NCI-H460 (cell line): Measurements from ENCODE around the gene RPA1. TPM values are rescaled to one million over a fixed set of nuclear protein-coding genes. Genes with fewer than 3 reads are reported as not detected.
A peak's percentile ranks its signal among the peaks of the same experiment; 100 is the strongest.

Experiments
- DNase-seq: peaks from one replicate; pipeline ENCODE4 v3.0.0-alpha.2; 2016; ENCODE audit warnings: low read depth; ENCODE audit errors: extremely low read depth
- total RNA-seq: library from RNA; depleted of rRNA; stranded (reverse); fragments of >200 nt; shearing (Covaris generic); gene quantifications from 2 replicates; pipeline ENCODE4 v1.2.3, GENCODE V29; 2014

The RPA1 gene
- total RNA-seq, 1 experiment from 2014 or later = 19.3 TPM

DNA sequence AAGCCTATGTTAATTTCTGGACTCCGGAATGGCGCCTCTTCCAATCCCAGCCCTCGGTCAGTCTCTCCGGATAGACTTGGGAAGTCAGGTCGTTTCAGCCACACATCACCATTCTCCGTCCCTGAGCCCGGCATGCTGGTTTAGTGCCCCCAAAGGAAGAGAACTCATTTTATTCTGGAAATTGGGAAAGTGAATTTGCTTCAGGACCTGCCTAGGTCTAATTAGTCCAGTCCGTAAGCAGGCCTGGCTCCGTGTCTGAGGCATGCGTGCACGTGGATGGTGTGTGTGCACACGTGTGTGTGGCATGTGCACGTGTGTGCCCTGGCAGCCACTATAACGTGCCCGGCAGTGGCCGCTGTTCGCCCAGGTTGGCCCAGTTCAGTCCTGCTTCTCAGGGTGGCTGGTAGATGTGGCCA, 77.4 kb downstream of the RPA1 start:
- no peak for DNase-seq

DNA sequence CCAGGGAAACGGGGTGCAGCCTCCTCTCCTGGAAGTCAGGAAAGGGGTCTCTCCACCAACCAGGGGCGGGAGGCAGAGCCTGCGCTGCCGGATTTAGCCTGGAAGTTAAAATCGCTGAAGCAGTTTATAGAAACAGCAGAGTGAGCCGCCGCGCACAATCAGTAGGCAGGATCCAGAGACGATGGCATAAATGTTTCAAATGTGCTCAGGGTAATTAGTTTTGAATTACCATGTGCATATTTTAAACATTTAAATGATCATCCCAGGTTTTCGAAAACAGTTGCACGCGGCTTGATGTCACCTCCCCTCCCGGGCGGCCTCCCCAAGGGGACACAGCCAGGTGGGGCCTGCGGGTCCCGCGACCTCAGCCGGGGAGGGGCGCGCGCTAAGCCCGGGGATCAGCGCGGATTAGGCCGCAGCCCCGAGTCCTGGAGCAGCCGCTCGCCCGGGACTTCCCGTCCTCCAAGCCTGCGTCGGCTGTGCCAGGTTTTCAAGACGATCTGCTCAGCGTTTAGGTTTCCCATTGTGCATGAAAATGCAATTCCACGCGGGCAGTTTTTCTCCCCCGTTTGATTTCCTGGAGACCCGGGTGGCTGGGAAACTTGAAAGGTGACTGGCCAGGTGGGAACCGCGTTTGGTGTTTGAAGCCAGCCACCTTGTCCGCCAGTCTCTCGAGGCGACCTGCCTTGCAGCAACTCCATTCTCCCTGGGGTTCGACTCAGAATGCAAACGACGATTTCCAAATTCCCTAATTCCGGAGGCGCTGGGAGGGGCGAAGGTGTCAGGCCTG, 78.3 kb downstream of the RPA1 start:
- DNase-seq = no peak

DNA sequence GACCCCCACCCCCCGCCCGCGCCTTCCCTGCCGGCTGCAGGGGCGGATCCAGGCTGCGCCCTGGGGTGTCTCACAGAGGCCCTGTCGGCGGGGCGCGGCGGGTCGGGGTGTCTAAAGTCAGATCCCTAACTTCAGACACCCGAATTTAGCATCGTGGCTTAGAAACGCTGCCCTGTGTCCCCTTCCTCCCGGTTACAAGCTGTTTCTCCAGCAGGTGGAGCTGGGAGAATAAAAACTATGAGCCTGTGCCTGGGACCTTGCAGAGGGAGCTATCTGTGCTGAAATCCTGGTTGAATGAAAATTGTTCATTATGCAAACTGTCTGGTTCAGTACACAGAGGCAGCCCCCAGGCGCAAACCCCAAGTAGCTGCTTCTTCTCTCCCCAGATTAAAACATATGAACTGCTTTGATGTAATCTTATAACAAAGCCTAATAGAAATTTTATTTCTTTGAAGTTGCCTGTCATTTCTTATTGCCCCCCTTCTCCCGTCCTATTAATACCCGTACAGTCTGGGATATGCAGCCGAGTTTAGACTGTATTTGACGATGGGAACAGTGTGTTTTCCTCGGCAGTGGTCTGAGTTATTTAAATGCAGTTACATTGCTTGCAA, 79.0 kb downstream of the RPA1 start:
- DNase-seq = peak; percentile 54

DNA sequence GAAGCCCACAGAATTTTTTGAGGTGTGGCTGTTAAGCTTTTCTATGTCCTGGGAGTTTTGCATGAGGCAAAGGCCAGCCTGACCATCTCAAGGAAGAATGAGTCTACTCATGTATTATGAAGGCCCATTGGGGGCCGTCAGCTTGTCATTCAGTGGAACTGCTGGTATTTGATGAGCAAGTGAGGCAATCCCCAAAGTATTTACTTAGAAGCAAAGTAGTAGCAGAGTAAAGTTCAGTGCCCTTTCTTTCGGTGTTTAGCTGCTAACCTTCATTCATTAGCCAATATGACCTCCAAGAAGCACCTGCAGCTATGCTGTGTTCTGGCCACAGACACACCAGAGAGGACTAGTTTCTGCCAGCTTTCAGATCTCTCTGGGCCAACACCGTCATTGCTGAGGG, 80.2 kb downstream of the RPA1 start:
- no peak for DNase-seq

DNA sequence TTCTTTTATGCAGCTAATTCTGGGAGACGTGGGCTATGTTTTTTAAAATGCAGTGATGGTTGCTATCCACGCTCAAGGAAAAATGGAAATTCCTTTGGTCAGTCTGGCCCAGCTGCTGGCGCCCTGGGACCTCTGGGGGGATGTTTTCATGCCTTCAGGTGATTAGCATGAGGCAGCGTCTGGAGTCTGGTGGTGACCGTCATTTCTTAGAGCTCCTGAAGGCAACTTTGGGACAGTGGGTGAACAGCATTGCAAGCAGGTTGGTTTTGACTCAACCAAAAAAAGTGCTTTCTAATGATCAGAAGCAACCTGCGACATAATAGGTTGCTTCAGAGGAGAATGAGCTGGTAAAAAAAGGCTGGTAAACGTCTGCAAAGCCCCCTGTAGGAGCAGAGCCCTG, 82.3 kb downstream of the RPA1 start:
- DNase-seq = no peak

DNA sequence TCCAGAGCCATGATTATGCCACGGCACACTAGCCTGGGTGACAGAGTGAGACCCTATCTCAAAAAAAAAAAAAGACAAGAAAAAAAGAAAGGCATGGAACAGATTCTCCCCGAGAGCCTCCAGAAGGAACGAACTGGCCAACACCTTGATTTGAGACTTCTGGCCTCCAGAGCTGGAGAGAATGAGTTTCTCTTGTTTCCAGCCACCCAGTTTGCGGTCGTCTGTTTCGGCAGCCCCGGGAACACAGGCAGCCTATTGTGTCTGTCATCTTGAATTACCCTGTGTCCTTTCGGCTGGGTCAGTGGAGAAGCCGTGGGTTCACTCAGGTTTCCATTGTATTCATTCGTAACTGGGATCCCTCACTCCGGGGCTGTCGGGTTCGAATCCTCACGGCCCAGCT, 83.9 kb downstream of the RPA1 start:
- DNase-seq = no peak

DNA sequence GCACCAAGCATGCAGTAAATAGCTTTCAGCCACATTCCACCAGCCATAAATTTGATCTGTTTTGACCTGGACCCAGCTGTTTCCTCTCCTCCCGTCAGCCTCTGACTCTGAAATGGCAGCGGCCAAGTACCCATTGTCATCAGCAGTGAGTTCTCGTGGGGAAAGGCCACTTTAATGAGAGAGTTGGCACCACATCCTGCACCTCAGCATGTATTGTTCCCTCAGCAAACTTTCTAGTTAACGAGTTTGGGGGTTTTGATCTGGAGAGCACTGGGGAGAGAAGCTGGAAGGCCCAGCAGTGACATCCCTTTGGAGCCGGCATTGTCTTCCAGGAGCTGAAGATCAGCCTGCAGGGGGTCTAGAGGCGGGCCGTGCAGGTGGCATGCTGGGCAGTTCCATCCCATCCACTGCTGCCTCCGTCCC, 84.9 kb downstream of the RPA1 start:
- no peak for DNase-seq

DNA sequence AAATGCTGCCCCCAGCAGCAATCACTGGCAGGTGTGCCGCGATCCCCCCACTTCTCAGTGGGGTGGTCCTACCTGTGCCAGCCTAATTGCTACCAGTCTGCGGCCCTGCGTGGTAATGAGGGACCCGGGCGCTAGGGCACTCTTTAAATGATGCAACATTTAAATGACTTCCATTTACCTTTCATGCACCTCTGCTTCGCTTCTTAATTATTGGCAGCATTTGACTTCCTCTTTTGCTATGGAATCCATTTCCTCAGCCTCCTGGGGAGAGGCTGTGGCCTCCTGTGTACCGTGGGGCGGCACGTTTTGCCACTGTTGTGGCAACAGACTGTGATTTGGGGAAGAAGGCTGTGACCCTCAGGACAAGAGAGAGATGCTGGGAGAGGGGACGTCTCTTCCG, 86.1 kb downstream of the RPA1 start:
- DNase-seq = no peak

DNA sequence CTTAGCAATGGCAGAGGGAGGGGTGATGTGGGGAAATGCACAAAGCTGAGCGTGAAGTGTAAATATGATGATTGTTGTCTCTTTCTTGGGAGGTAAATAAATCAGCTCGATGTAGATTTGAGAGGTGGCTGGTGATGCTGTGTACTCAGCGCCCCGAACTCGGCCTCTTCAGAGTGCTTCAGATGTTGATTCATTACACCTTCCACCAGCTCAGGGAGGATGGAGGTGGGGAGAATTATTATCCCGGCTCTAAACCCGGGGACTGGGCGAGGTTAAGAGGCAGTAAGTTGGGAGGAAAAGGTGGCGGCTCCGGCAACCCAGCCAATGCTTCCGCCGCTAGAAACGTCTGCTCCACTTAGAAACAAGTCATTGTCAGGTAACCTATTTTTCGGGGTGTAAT, 86.5 kb downstream of the RPA1 start:
- DNase-seq = no peak

DNA sequence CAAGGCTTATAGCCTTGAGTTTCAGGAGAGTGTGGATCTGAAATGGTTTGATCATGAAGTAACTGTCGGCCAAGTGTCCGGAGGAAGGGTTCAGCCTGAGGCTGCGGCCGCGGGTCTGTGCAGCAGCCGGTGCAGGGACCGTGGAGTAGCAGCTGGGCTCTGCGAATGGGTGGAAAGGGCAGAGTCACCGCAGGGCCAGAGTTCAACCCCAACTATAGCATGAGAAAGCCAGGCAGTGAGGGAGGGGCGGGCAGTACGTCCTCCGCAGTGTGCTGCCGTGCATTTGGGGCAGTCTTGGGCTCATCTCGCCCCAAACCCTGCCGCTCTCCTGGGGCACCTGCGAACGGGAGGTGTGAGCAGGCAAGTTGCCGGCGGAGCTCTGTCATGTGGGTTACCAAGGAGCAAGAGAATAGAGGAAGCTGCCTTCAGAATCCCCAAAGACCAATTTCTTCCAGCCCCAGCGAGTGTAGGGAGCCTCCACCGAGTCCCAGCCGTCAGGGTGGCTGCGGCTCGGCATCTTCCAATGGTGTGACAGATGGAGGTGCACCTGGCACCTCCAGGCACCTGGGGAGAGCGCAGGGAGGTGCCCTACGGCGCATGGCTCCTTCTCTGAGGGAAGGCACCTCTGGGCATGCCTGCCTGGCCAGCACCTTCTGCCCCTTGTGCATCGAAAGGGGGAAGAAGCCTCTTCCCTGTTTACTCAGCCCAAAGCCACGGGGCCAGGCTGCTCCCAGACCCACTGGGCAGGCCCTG, 87.3 kb downstream of the RPA1 start:
- DNase-seq = no peak

DNA sequence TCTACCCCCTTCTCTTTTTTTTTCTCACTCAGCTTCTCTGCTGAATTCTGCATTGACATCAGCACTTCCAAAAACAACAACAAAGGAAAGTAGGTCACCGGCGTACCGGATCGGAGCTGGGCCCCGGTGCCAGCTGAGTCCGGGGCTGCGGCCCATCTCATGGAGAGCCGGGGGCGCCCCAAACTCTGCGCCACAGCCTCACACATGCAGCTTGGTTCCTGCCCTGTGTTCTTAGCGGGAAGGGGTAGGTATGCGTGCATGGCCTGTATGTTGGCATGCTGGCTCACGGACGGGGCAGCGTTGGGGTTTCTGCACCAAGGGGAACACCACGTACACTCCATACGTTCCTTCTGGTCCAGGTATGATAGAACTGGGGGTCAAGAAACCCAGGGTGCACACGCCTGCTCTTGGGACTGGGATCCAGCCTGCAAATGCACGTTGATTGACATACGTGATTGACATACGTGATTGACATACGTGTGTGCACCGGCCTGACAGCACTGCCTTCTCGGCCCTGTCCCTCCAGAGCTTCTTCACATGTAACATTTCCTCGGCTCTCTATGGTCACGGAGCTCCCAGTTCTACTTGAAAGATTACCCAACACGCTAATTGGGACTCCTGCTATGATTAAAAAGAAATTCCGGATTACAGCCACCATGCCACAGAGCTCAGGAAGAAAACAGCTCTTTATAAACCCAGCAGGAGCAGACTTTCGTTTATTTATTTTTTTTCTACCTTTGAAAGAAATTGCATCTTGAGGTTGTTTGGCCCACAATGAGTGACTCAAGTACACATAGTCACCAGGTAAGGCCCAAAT, 88.7 kb downstream of the RPA1 start:
- DNase-seq = no peak

DNA sequence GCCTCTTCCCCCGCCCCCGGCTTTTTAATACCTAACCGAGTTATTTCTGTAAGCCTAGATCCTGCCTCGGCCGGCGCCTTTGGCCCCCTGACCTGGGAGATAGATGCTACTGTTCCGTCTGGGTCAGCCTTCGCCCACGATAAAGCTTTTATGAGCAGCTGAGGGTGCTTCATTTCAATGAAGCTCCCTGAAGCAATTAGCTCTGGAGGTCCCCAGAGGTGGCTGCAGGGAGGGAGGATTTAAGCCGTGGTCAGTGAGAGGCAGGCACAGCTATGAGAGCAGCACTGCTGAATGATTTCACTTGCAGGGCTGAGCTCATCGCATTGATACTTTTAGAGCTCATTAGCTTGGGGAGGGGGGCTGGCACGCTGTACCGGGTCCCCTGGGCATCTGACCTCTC, 89.4 kb downstream of the RPA1 start:
- DNase-seq = no peak

DNA sequence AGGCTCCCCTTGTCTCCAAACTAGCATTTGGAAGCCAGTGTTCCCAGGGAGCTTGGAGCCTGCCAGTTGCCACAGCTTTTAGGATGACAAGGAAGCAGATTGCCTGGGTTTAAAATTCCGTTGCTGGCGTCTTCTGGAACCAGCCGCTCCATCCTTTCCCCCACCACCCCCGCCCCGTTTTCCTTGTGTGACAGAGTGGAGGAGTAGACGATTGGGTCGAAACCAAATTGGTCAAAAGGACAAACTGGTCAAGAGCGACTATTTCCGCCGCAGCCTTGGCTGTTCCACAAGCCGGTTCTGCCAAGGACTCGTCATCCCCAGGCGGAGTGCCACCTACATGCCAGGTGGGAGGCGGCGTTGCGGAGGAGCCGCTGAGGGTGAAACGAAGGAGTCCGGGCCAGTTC, 91.1 kb downstream of the RPA1 start:
- no peak for DNase-seq

DNA sequence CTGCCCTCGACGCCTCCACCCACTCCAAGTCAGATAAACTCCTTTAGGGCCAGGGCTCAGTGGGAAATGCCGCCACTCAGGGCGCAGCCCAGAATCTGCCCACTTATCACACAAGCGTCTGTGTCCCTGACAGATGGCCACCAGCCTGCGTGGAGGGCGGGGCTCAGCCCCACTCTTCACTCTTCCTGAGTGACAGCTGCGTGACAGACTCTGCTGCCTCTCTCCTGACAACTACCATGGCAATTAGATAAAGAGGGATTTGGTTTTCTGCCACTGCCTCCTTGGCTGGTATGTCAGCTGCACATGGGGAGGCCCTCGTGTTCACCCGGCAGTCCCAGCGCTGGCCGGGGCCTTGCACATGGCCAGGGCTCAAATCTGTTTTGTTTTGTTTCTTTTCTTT, 99.2 kb downstream of the RPA1 start:
- DNase-seq = no peak

DNA sequence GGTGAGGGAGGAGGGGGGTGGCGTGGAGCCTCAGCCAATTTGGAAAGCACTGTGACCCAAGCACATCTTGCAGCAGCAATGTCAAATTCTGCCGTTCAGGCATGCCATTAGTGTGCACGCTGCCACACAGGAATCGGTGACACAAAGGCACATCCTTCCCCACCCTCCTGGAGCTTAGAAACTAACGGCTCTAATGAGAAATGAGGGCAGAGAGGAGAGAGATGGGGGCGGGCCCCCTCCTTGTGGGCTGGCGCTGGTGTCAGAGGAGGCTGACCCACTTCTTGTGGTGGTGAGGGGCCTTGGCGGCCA, 100.5 kb downstream of the RPA1 start:
- DNase-seq = no peak

DNA sequence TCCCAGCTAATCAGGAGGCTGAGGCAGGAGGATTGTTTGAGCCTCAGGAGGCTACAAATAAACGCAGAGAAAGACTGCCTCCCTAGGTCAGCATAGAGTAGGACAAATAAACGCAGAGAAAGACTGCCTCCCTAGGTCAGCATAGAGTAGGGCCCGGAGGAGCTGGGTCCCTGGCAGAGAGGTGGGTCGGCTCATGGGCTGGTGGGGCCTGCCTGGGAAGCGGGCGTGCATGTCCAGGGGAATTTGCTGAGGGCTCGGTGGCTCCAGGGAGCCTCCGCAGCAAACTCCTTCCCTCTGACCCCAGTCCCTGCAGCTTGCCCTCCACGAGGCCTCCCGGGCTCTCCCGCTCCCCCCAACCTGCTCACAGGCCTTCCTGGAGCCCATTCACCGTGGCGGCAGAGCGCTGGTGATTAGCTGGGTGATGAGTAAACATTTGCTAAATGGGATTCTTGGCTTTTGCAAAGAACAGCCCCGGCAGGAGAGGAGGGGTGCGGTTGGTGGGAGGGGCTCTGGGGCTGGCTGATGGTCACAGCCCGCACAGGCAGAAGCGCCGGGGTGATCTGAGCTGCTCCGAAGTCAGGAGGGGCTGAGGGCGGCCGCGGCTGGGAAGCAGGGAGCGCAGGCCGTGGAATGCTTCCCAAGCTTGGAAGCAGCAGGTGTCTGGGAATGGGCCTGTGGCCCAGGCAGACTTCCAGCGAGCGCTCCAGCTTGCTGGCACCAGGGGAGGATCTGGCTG, 102.2 kb downstream of the RPA1 start:
- DNase-seq = no peak

DNA sequence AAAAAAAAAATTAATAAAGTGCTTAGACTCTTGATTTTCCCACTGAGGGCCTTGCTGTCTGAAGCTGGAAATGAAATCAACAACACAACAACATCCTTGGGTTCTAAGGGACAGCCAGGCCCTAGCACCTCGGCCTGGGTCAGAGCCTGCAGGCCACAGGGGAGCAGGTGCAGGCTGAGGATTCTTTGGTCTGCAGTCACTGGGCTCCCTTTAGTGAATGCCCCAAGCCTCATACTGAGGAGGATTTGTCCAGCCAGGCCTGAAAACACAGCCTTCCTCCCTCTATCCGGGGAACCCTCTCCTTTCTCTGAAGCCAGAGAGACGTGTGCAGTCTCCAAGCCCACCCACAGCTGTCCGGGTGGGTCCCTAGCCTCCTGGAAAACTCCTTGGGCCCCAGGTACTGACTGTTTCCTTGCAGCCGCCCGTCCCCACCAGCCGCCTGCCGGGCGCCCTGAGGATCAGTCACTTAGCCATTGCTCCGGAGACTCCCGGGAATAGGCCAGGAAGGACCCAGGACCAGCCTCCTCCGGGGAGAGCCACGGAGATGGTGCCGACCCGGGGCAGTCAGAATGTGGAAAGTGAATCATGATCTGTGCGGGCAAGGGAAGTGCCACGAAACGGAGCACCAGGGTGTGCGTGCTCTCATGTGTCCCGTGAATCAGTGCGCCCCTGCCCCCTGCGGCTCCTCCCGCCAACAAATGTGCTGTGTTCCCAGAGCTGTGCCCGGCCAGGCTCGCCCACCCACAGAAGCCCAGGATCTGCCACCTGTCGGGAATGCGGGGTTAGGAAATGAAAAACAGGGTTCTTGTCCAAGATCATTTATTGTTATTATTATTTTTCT, 104.3 kb downstream of the RPA1 start:
- DNase-seq = no peak

DNA sequence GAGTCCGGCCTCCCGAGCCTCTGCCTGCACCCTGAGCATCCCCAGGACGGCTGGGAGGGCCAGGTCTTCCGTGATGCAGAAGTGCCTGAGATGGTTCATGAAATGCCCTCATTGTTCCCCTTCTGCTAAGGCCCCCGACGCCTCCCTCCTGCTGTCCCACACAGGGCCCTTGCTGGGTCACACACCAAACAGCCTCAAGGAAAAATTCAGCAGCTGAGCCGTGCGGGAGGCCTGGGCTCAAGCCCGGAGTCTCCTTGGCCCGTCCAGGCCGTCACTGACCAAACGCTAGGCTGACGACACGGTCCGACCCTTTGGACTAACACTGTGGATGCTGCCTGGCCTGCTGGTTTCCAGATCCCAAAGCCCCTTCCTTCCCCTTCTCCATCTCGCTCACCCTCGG, 105.1 kb downstream of the RPA1 start:
- DNase-seq = no peak

DNA sequence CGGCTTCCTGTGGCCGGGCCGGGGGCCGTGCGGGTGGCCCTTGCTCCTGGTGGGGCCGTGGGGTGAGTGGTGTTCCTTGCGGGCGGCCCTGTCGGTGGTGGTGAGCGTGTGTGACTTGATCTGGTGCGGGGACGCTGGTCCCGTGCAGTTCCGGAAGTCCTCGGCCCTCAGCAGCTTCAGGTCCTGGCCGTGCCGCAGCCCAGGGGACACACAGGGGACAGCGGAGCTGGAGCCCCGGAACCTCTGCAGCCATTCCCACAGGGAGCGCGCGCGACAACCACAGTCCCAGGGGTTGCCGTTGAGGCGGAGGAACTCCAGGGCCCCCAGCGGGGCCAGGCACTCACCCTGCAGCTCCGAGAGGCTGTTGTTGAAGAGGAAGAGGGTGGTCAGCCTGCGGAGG, 107.0 kb downstream of the RPA1 start:
- DNase-seq = no peak

DNA sequence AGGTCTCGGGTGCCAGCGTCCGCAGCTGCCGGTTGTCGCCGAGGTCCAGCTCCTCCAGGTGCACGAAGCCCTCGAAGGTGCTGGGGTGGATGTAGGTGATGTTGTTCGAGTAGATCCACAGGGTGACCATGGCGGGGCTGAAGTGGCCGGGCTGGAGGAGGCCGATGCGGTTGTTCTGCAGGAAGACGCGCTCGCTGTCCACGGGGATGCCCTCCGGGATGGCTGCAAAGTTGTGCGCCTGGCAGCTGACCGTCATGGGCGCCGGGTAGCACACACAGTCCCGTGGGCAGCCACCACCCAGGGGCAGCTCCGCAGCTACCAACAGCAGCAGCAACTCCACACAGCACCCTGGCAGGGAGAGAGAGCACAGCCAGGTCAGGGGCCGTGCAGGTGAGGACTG, 107.7 kb downstream of the RPA1 start:
- no peak for DNase-seq
